C4-2B (cell line): ENCODE results near the gene TMEM145.
A peak's percentile ranks its signal among the peaks of the same experiment; 100 is the strongest.

Experiments
- H3K27ac ChIP-seq: fragments of 450-650 bp; 2 replicates; pipeline ENCODE4 v1.5.1; 2017
- ZFX ChIP-seq: fragments of 450-650 bp; IDR thresholded peaks from 2 replicates; pipeline ENCODE4 v1.6.1; 2017
- TF ChIP-seq, protein P1 (sequence below): fragments of 450-650 bp; conservative IDR thresholded peaks from 2 replicates; pipeline ENCODE4 v1.5.1; 2017; ENCODE audit warnings: mild to moderate bottlenecking

The TMEM145 gene

DNA sequence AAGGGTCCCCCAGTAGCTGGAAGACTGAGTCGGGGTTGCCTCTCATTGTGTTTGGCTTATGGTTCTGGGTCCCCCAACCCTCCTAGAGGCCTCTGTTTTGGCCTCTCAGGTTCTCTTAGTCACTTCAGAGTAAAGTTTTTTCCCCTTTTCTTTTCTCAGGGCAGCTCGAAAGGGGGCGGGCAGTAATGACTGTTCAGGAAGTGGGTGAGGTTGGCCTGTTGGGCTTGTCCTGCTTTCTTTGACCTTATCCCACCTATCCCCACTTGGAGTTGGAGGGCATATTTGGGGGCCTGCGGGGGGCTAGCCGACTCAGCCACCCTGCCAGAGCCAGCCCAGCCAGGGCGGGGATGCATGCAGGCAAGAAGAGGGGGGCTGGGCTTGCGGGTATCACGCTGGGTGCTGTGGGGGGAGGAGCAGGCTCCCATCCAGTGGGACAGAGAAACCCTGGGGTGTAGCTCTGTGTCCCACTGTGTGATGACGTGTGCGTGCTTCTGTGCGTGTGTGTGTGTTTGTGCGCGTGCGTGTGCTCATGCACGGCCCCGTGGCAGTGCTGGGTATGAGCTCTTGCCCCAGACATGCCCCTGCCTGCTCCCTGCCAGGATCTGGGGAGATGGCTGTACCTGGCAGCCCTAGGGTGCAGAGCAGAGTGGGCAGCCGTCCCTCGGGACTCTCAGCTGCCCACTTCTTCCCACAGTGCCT, 42.6 kb upstream of the TMEM145 start:
- no peak for TF ChIP-seq ZFX
- TF ChIP-seq, protein P1, sequence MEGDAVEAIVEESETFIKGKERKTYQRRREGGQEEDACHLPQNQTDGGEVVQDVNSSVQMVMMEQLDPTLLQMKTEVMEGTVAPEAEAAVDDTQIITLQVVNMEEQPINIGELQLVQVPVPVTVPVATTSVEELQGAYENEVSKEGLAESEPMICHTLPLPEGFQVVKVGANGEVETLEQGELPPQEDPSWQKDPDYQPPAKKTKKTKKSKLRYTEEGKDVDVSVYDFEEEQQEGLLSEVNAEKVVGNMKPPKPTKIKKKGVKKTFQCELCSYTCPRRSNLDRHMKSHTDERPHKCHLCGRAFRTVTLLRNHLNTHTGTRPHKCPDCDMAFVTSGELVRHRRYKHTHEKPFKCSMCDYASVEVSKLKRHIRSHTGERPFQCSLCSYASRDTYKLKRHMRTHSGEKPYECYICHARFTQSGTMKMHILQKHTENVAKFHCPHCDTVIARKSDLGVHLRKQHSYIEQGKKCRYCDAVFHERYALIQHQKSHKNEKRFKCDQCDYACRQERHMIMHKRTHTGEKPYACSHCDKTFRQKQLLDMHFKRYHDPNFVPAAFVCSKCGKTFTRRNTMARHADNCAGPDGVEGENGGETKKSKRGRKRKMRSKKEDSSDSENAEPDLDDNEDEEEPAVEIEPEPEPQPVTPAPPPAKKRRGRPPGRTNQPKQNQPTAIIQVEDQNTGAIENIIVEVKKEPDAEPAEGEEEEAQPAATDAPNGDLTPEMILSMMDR = no peak

GRCh38 chr19:42271045-42271419, 42.1 kb upstream of the TMEM145 start:
- TF ChIP-seq ZFX = no peak
- TF ChIP-seq, protein P1 = no peak
- peak overlapping the region; percentile 89; the same call in 1 of the 2 replicates for H3K27ac ChIP-seq

More for the DNA sequence above, 42.6 kb upstream of the TMEM145 start:
- peak overlapping the region; percentile 89 for H3K27ac ChIP-seq

- H3K27ac ChIP-seq = no peak overlapping the region; the same call in 1 of the 2 replicates
- TF ChIP-seq, protein P1 = no peak
- TF ChIP-seq ZFX = no peak
Measured at GRCh38 chr19:42271861-42272534, 41.1 kb upstream of the TMEM145 start.

DNA sequence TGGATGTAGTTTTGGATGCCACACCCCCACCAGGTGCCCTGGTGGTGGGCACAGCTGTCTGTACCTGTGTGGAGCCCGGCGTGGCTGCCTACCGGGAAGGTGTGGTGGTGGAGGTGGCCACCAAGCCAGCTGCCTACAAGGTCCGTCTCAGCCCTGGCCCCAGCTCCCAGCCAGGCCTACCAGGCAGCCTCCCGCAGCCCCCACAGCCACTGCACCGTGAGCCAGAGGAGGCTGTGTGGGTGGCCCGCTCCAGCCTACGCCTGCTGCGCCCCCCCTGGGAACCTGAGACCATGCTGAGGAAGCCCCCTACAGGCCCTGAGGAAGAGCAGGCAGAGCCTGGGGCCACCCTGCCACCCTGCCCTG, 40.6 kb upstream of the TMEM145 start:
- TF ChIP-seq, protein P1 = no peak
- no peak for TF ChIP-seq ZFX
- no peak overlapping the region for H3K27ac ChIP-seq

DNA sequence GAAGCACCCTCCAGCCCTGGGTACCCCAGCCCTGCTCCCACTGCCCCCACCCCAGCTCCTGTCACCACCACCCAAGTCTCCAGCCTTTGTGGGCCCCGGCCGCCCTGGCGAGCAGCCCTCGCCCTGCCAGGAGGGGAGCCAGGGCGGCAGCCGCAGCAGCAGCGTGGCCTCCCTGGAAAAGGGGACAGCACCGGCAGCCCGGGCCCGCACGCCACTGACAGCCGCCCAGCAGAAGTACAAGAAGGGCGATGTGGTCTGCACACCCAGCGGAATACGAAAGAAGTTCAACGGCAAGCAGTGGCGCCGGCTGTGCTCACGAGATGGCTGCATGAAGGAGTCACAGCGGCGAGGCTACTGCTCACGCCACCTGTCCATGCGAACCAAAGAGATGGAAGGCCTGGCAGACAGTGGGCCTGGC, 40.1 kb upstream of the TMEM145 start:
- TF ChIP-seq ZFX = no peak
- TF ChIP-seq, protein P1 = no peak
- H3K27ac ChIP-seq = no peak overlapping the region

GRCh38 chr19:42273407-42274064, 39.6 kb upstream of the TMEM145 start:
- H3K27ac ChIP-seq = no peak overlapping the region
- TF ChIP-seq ZFX = no peak
- TF ChIP-seq, protein P1 = no peak

DNA sequence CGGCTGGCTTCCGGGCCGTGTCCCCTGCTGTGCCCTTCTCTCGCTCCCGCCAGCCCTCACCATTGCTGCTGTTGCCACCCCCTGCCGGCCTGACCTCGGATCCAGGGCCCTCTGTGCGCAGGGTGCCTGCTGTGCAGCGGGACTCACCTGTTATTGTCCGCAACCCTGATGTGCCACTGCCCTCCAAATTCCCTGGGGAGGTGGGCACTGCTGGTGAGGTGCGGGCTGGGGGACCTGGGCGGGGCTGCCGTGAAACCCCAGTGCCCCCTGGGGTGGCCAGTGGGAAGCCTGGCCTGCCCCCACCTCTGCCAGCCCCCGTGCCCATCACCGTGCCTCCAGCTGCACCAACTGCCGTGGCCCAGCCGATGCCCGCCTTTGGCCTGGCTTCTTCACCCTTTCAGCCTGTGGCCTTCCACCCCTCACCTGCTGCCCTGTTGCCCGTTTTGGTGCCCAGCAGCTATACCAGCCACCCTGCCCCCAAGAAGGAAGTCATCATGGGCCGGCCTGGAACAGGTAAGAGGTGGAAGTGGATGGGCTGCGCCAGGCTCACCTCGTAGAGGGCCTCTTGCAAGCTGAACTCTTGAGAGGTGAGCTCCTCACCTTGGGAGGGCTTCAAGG, 38.9 kb upstream of the TMEM145 start:
- no peak overlapping the region for H3K27ac ChIP-seq
- TF ChIP-seq, protein P1 = no peak
- no peak for TF ChIP-seq ZFX
